HS-5 (cell line): ENCODE results near the gene PRSS57.

ENCODE experiments used
- DNase-seq: peaks from one replicate; pipeline ENCODE4 v3.0.0-alpha.2; 2012; ENCODE audit warnings: low read depth

Gene PRSS57

DNA sequence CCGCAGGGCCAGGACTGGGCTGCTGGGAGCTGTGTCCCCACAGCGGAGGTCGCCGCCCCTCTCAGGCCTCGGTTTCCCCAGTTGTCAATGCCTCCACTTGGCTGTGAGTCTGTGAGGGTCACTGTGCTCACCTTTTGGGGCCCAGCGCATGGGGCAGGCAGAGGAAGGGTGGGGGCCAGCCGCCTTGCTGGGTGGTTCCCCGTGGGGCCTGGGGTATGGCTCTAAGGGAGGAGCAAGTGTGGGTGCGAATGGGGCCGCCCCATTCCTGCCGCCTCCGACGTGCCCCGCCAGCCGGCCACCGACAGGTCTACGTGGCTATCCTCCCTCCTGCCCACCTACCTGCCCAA, 56.4 kb downstream of the PRSS57 start:
- no peak for DNase-seq
